Astrocyte (in vitro differentiated cells and primary cell): ENCODE results near the gene CORT. TPM values are rescaled to one million over a fixed set of nuclear protein-coding genes. Genes with fewer than 3 reads are reported as not detected.

Experiments used
- DNase-seq: peaks from one replicate; pipeline ENCODE4 v3.0.0-alpha.2; 2010; ENCODE audit warnings: low read depth
- FAIRE-seq: peaks from 2 replicates; lab custom pipeline; 2011; peaks lifted over from hg19 to GRCh38; lab: Jason Lieb, UNC
- H2AFZ ChIP-seq: 2 replicates; pipeline ENCODE4 v1.6.0; 2012; ENCODE audit warnings: low read depth, low read length, inconsistent platforms
- H3K27ac ChIP-seq: 2 replicates; pipeline ENCODE4 v1.5.1; 2011; ENCODE audit warnings: low read depth, low read length, inconsistent platforms
- H3K27me3 ChIP-seq: 2 replicates; pipeline ENCODE4 v1.6.0; 2011; ENCODE audit warnings: low read length, inconsistent platforms; ENCODE audit not compliant: insufficient read depth
- H3K36me3 ChIP-seq: 2 replicates; pipeline ENCODE4 v1.5.1; 2011; ENCODE audit warnings: low read length, inconsistent platforms; ENCODE audit not compliant: insufficient read depth
- H3K4me1 ChIP-seq: 2 replicates; pipeline ENCODE4 v1.5.1; 2011; ENCODE audit warnings: low read length, inconsistent platforms; ENCODE audit not compliant: insufficient read depth
- H3K4me2 ChIP-seq: 2 replicates; pipeline ENCODE4 v1.6.0; 2012; ENCODE audit warnings: low read length, inconsistent platforms
- H3K4me3 ChIP-seq: 2 replicates; pipeline ENCODE4 v1.5.1; 2011; ENCODE audit warnings: low read depth, mild to moderate bottlenecking, low read length, inconsistent platforms; ENCODE audit not compliant: insufficient read depth
- H3K79me2 ChIP-seq: 2 replicates; pipeline ENCODE4 v1.6.0; 2012; ENCODE audit warnings: mild to moderate bottlenecking, low read length, inconsistent platforms; ENCODE audit not compliant: insufficient read depth
- H3K9ac ChIP-seq: 2 replicates; pipeline ENCODE4 v1.6.0; 2012; ENCODE audit warnings: mild to moderate bottlenecking, low read length, inconsistent platforms
- H3K9me3 ChIP-seq: 2 replicates; pipeline ENCODE4 v1.5.1; 2012; ENCODE audit warnings: low read depth, mild to moderate bottlenecking, low read length, inconsistent platforms; ENCODE audit not compliant: insufficient read depth
- H4K20me1 ChIP-seq: 2 replicates; pipeline ENCODE4 v1.6.0; 2012; ENCODE audit warnings: low read length, inconsistent platforms; ENCODE audit not compliant: insufficient read depth
- H3K27ac Mint-ChIP-seq: one replicate; pipeline ENCODE4 v1.8.0; 2021; ENCODE audit warnings: mild to moderate bottlenecking, mixed read lengths; ENCODE audit not compliant: unreplicated experiment
- H3K27me3 Mint-ChIP-seq: one replicate; pipeline ENCODE4 v1.8.0; 2021; ENCODE audit warnings: low read depth, mixed read lengths; ENCODE audit not compliant: unreplicated experiment
- H3K36me3 Mint-ChIP-seq: one replicate; pipeline ENCODE4 v1.8.0; 2021; ENCODE audit warnings: low read depth, mixed read lengths; ENCODE audit not compliant: unreplicated experiment
- H3K4me1 Mint-ChIP-seq: one replicate; pipeline ENCODE4 v1.8.0; 2021; ENCODE audit warnings: low read depth, mixed read lengths; ENCODE audit not compliant: unreplicated experiment
- H3K4me3 Mint-ChIP-seq: one replicate; pipeline ENCODE4 v1.8.0; 2021; ENCODE audit warnings: mild to moderate bottlenecking, moderate library complexity, mixed read lengths; ENCODE audit not compliant: unreplicated experiment
- H3K9me3 Mint-ChIP-seq: one replicate; pipeline ENCODE4 v1.8.0; 2021; ENCODE audit warnings: mild to moderate bottlenecking, mixed read lengths; ENCODE audit not compliant: unreplicated experiment
- EZH2 ChIP-seq: IDR thresholded peaks from 2 replicates; pipeline ENCODE4 v1.6.1; 2012; ENCODE audit warnings: mild to moderate bottlenecking, low read length, inconsistent platforms; ENCODE audit not compliant: insufficient read depth
- total RNA-seq: library from RNA; stranded (reverse); gene quantifications from 2 replicates; pipeline ENCODE4 v1.2.1, GENCODE V29; 2021
- TF ChIP-seq, protein P1 (sequence below): IDR thresholded peaks from 2 replicates; pipeline ENCODE4 v1.5.1; 2011; ENCODE audit warnings: low read depth, mild to moderate bottlenecking, inconsistent platforms, low read length, moderate library complexity; ENCODE audit not compliant: insufficient read depth

The CORT gene
- total RNA-seq, 1 donor from 2014 or later = 0.23 TPM

GRCh38 chr1:10474613-10475507 lies 25.0 kb downstream of the CORT start, which contains the start of gene PEX14:
TSS of gene PEX14 (plus strand) at chr1:10474950. CDS start at chr1:10474967, 17 bp downstream.
- Histone ChIP-seq H3K36me3 (no peaks in the 10 kb centered on the region), H3K27me3 (no peaks in the 10 kb centered on the region), H3K4me1 (peaks cover 9% of the 10 kb centered on the region), H3K9ac (peak within 1 kb of the TSS; percentile 93), H3K27ac (peak within 1 kb of the TSS; percentile 70), H2AFZ (peak within 1 kb of the TSS; percentile 90), H4K20me1 (peaks cover 14% of the 10 kb centered on the region), H3K4me3 (peak within 1 kb of the TSS; percentile 92), H3K4me2 (peak within 1 kb of the TSS; percentile 99), H3K79me2 (peaks cover 58% of the 10 kb centered on the region), H3K9me3 (no peaks in the 10 kb centered on the region)
- no peaks in the 10 kb centered on the region for H3K27me3 Mint-ChIP-seq
- H3K36me3 Mint-ChIP-seq = no peaks in the 10 kb centered on the region
- TF ChIP-seq, protein P1, sequence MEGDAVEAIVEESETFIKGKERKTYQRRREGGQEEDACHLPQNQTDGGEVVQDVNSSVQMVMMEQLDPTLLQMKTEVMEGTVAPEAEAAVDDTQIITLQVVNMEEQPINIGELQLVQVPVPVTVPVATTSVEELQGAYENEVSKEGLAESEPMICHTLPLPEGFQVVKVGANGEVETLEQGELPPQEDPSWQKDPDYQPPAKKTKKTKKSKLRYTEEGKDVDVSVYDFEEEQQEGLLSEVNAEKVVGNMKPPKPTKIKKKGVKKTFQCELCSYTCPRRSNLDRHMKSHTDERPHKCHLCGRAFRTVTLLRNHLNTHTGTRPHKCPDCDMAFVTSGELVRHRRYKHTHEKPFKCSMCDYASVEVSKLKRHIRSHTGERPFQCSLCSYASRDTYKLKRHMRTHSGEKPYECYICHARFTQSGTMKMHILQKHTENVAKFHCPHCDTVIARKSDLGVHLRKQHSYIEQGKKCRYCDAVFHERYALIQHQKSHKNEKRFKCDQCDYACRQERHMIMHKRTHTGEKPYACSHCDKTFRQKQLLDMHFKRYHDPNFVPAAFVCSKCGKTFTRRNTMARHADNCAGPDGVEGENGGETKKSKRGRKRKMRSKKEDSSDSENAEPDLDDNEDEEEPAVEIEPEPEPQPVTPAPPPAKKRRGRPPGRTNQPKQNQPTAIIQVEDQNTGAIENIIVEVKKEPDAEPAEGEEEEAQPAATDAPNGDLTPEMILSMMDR = no peak
- no peak for TF ChIP-seq EZH2
- peak within 1 kb of the TSS; percentile 95 for H3K27ac Mint-ChIP-seq
- peaks cover 8% of the 10 kb centered on the region for H3K4me1 Mint-ChIP-seq
- H3K9me3 Mint-ChIP-seq = no peaks in the 10 kb centered on the region
- peak within 1 kb of the TSS; percentile 97 for H3K4me3 Mint-ChIP-seq
- peak; percentile 75 for DNase-seq
- FAIRE-seq = no peak

DNA sequence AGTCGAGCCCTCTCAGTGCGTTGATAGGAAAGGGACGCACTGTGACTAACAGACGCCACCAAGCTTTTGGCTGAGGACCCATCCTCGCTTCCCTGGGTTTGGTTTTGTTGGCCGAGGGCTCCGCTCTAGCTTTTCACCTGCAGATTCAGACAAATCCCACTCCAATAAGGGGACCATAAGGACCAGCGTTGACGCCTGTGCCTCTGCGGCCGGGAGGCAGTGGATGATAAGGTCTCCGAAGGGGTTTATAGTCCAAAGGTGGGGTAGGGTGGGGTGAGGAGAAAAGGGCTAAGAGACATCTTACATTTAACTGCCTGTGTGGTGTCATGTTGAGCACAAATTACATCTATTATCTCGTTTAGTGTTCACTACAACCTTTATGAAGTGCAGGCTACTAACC lies 25.7 kb downstream of the CORT start:
- H3K9me3 Mint-ChIP-seq = no peaks in the 10 kb centered on the region
- H4K20me1 ChIP-seq = peaks cover 16% of the 10 kb centered on the region
- H3K4me2 ChIP-seq = peak overlapping the region; percentile 99
- DNase-seq (no peak), FAIRE-seq (no peak)
- peak overlapping the region; percentile 93 for H3K9ac ChIP-seq
- peak overlapping the region; percentile 97 for H3K4me3 Mint-ChIP-seq
- no peaks in the 10 kb centered on the region for H3K36me3 Mint-ChIP-seq
- no peaks in the 10 kb centered on the region for H3K27me3 ChIP-seq
- no peaks in the 10 kb centered on the region for H3K27me3 Mint-ChIP-seq
- H3K27ac Mint-ChIP-seq = peak overlapping the region; percentile 95
- H3K27ac ChIP-seq = peak overlapping the region; percentile 70
- H3K4me3 ChIP-seq = peak overlapping the region; percentile 92
- TF ChIP-seq, protein P1 = no peak
- TF ChIP-seq EZH2 = no peak
- H2AFZ ChIP-seq = peak overlapping the region; percentile 90
- H3K79me2 ChIP-seq = peaks cover 62% of the 10 kb centered on the region
- no peaks in the 10 kb centered on the region for H3K9me3 ChIP-seq
- H3K36me3 ChIP-seq = no peaks in the 10 kb centered on the region
- H3K4me1 ChIP-seq = peaks cover 9% of the 10 kb centered on the region
- H3K4me1 Mint-ChIP-seq = peaks cover 8% of the 10 kb centered on the region
